Left ventricle myocardium superior (tissue), 1 donor: ENCODE data around the gene MICALL1. TPM values are rescaled to one million over a fixed set of nuclear protein-coding genes. Genes with fewer than 3 reads are reported as not detected.

ENCODE experiments used
- microRNA-seq: library from miRNA; unstranded; fragments of <30 nt; microRNA quantifications from one replicate; pipeline ENCODE4 v1.2.0, GENCODE V29; 2020; ENCODE audit warnings: borderline number of aligned reads
- total RNA-seq: library from RNA; stranded (reverse); fragmentation: NEBNext Ultra II Directional; extraction: Animal tissue kit (Norgen Biotek cat#: 25700); gene quantifications from one replicate; pipeline ENCODE4 v1.2.1, GENCODE V29; 2021
- donor health status: DM: no; HTN: yes; CAD: no; lungs with severe emphysema.

Gene MICALL1
- total RNA-seq, 1 donor from 2014 or later: 20.1 TPM

Small RNAs within 50 kb of the gene (microRNA-seq; reads per million reads assigned to microRNA genes)
- gene MIR4534 (not detected), gene MIR6820 (not detected)

Other genes with a start within 250 kb of the MICALL1 start
- gene PDXP, start 247.6 kb upstream of the MICALL1 start, total RNA-seq: 21.5 TPM
- gene LGALS1, start 230.7 kb upstream of the MICALL1 start, total RNA-seq: 1,086 TPM
- 12.0 TPM for gene NOL12, start 220.0 kb upstream of the MICALL1 start, total RNA-seq
- 82.7 TPM for gene TRIOBP, start 209.2 kb upstream of the MICALL1 start, total RNA-seq
- gene GCAT, start 98.4 kb upstream of the MICALL1 start, total RNA-seq: 42.0 TPM
- gene GALR3, start 82.9 kb upstream of the MICALL1 start, total RNA-seq: not detected
- gene ANKRD54, start 62.0 kb upstream of the MICALL1 start, total RNA-seq: 17.8 TPM
- 403 TPM for gene EIF3L, start 56.9 kb upstream of the MICALL1 start, total RNA-seq
- 0.30 TPM for gene C22orf23, start 47.3 kb downstream of the MICALL1 start, total RNA-seq
- gene POLR2F, start 47.4 kb downstream of the MICALL1 start, total RNA-seq: 90.7 TPM
- gene SOX10, start 78.3 kb downstream of the MICALL1 start, total RNA-seq: 1.9 TPM
- 26.5 TPM for gene PICK1, start 151.1 kb downstream of the MICALL1 start, total RNA-seq
- not detected for gene SLC16A8, start 177.9 kb downstream of the MICALL1 start, total RNA-seq
- gene BAIAP2L2, start 204.4 kb downstream of the MICALL1 start, total RNA-seq: 0.15 TPM